ENCODE measurements around the gene GRID2IP. TPM values are rescaled to one million over a fixed set of nuclear protein-coding genes. Genes with fewer than 3 reads are reported as not detected.

The GRID2IP gene
- total and polyA plus RNA-seq, 2 of the 13 experiments (the other 11 are each of a cell fraction or from before 2014, with no cell fraction given) = 0.03 TPM; not detected in 1

- TF ChIP-seq NAIF1 (CRISPR knock-in tag; IDR thresholded peaks at IDR 0.05; ENCODE audit: borderline replicate concordance) = no peak
- TF ChIP-seq YEATS4 (CRISPR knock-in tag; IDR thresholded peaks at IDR 0.05; ENCODE audit: borderline replicate concordance) = peak; percentile 76; the same call in 1 of the 2 replicates
- TF ChIP-seq ATRX (CRISPR knock-in tag; IDR thresholded peaks at IDR 0.05; ENCODE audit: borderline replicate concordance) = no peak
- TF ChIP-seq ZNF839 (CRISPR knock-in tag; IDR thresholded peaks at IDR 0.05; ENCODE audit: borderline replicate concordance) = no peak
- no peak for TF ChIP-seq FOXC1 (CRISPR knock-in tag; IDR thresholded peaks at IDR 0.05; ENCODE audit: borderline replicate concordance)
- no peak for TF ChIP-seq HNRNPUL1 (IDR thresholded peaks at IDR 0.05; ENCODE audit: low read depth, low read length)
- no peak for TF ChIP-seq CENPX (CRISPR knock-in tag; IDR thresholded peaks at IDR 0.05)
- TF ChIP-seq KLF13 (CRISPR knock-in tag; IDR thresholded peaks at IDR 0.05) = no peak
- TF ChIP-seq SATB2 (CRISPR knock-in tag; IDR thresholded peaks at IDR 0.05) = 0 out of 2 replicates have a peak, but pooled peaks have one; percentile 32
- no peak for TF ChIP-seq TBX3 (IDR thresholded peaks at IDR 0.05; ENCODE audit: borderline replicate concordance)
- peak; percentile 96; the same call in 1 of the 2 replicates for TF ChIP-seq IRX3 (CRISPR knock-in tag; IDR thresholded peaks at IDR 0.05; ENCODE audit: borderline replicate concordance, low read depth)
- no peak for TF ChIP-seq HNRNPL (IDR thresholded peaks at IDR 0.05; ENCODE audit: low read depth, low read length)
- no peak for TF ChIP-seq ZKSCAN5 (CRISPR knock-in tag; IDR thresholded peaks at IDR 0.05)
- TF ChIP-seq ZNF629 (CRISPR knock-in tag; conservative IDR thresholded peaks at IDR 0.05) = no peak
- TF ChIP-seq AGO2 (optimal IDR thresholded peaks at IDR 0.05; ENCODE audit: low read depth, low read length) = peak; percentile 97
- no peak for TF ChIP-seq ZEB1 (IDR thresholded peaks at IDR 0.05; ENCODE audit: insufficient replicate concordance, low read depth)
- no peak for TF ChIP-seq ZNF616 (CRISPR knock-in tag; IDR thresholded peaks at IDR 0.05; ENCODE audit: low read depth)
- TF ChIP-seq HMG20A (CRISPR knock-in tag; IDR thresholded peaks at IDR 0.05; ENCODE audit: borderline replicate concordance) = no peak
- TF ChIP-seq ZNF274 (CRISPR knock-in tag; IDR thresholded peaks at IDR 0.05) = no peak
- no peak for TF ChIP-seq SMARCC2 (IDR thresholded peaks at IDR 0.05)
- TF ChIP-seq ARHGAP35 (CRISPR knock-in tag; IDR thresholded peaks at IDR 0.05; ENCODE audit: borderline replicate concordance) = no peak
- no peak for TF ChIP-seq TFE3 (CRISPR knock-in tag; IDR thresholded peaks at IDR 0.05)
Observed at GRCh38 chr7:6589829-6590644, 38.8 kb upstream of the GRID2IP start, which contains the start of gene INTS15 (continued).
